Measurements from ENCODE around the gene PNP. TPM values are rescaled to one million over a fixed set of nuclear protein-coding genes. Genes with fewer than 3 reads are reported as not detected.

The PNP gene
- total RNA-seq, 2 experiments from 2014 or later = 120 to 128 TPM

- H3K4me2 ChIP-seq (ENCODE audit: low read length) = no peak overlapping the region
- H3K4me3 ChIP-seq (ENCODE audit: low read depth, low read length, poor library complexity, severe bottlenecking) = no peak overlapping the region
- H4K20me1 ChIP-seq (ENCODE audit: insufficient read depth, low read length) = no peaks in the 10 kb centered on the region
- no peak for DNase-seq (ENCODE audit: low spot score)
- no peaks in the 10 kb centered on the region for H3K4me1 ChIP-seq (ENCODE audit: insufficient read depth, low read length, poor library complexity, severe bottlenecking)
- H3K27ac ChIP-seq (ENCODE audit: low read depth, low read length, poor library complexity, severe bottlenecking) = no peak overlapping the region
- no peak for TF ChIP-seq EZH2phosphoT487 (IDR thresholded peaks at IDR 0.05; ENCODE audit: borderline replicate concordance, low read depth, low read length)
- TF ChIP-seq, protein P1, sequence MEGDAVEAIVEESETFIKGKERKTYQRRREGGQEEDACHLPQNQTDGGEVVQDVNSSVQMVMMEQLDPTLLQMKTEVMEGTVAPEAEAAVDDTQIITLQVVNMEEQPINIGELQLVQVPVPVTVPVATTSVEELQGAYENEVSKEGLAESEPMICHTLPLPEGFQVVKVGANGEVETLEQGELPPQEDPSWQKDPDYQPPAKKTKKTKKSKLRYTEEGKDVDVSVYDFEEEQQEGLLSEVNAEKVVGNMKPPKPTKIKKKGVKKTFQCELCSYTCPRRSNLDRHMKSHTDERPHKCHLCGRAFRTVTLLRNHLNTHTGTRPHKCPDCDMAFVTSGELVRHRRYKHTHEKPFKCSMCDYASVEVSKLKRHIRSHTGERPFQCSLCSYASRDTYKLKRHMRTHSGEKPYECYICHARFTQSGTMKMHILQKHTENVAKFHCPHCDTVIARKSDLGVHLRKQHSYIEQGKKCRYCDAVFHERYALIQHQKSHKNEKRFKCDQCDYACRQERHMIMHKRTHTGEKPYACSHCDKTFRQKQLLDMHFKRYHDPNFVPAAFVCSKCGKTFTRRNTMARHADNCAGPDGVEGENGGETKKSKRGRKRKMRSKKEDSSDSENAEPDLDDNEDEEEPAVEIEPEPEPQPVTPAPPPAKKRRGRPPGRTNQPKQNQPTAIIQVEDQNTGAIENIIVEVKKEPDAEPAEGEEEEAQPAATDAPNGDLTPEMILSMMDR (conservative IDR thresholded peaks at IDR 0.05; ENCODE audit: low read length) = no peak
- H3K79me2 ChIP-seq (ENCODE audit: insufficient read depth, low read depth, low read length) = no peaks in the 10 kb centered on the region
- no peak overlapping the region for H2AFZ ChIP-seq (ENCODE audit: low read length)
- POLR2A ChIA-PET = interaction anchor here (0.6 kb wide), 1 partner anchor 147 kb away, joined by 3 read pairs; no protein-coding TSS in a partner anchor
- H3K36me3 ChIP-seq (ENCODE audit: insufficient read depth, low read length) = no peaks in the 10 kb centered on the region
- intact Hi-C loops (cut with micrococcal nuclease; ENCODE audit: unreplicated experiment) = no loop called here
- no peaks in the 10 kb centered on the region for H3K9me3 ChIP-seq (ENCODE audit: low read length)
- H3K9me2 ChIP-seq (ENCODE audit: insufficient read depth, low read length) = no peaks in the 10 kb centered on the region
- no TSS peak for BruUV-seq (replicated peaks)
- CTCF ChIA-PET (ENCODE audit: unreplicated experiment) = no interaction called here
Observed at GRCh38 chr14:20493634-20494033, 24.4 kb downstream of the PNP start.

- H3K4me1 ChIP-seq (ENCODE audit: insufficient read depth, low read length, poor library complexity, severe bottlenecking) = no peaks in the 10 kb centered on the region
- ChIA-PET CTCF (ENCODE audit: unreplicated experiment) (no interaction called here), POLR2A (interaction anchor here (0.6 to 0.7 kb wide), 2 partner anchors 14 to 363 kb away, joined by 3 to 6 read pairs; no protein-coding TSS in a partner anchor)
- no peaks in the 10 kb centered on the region for H3K9me3 ChIP-seq (ENCODE audit: low read length)
- no peaks in the 10 kb centered on the region for H3K79me2 ChIP-seq (ENCODE audit: insufficient read depth, low read depth, low read length)
- no peaks in the 10 kb centered on the region for H3K36me3 ChIP-seq (ENCODE audit: insufficient read depth, low read length)
- no TSS peak for BruUV-seq (replicated peaks)
- intact Hi-C loops (cut with micrococcal nuclease; ENCODE audit: unreplicated experiment) = no loop called here
- H2AFZ ChIP-seq (ENCODE audit: low read length) = no peak overlapping the region
- H4K20me1 ChIP-seq (ENCODE audit: insufficient read depth, low read length) = no peaks in the 10 kb centered on the region
- DNase-seq (ENCODE audit: low spot score) = no peak
- H3K4me3 ChIP-seq (ENCODE audit: low read depth, low read length, poor library complexity, severe bottlenecking) = no peak overlapping the region
- no peak for TF ChIP-seq EZH2phosphoT487 (IDR thresholded peaks at IDR 0.05; ENCODE audit: borderline replicate concordance, low read depth, low read length)
- TF ChIP-seq, protein P1 (conservative IDR thresholded peaks at IDR 0.05; ENCODE audit: low read length) = no peak
- no peak overlapping the region for H3K4me2 ChIP-seq (ENCODE audit: low read length)
- no peaks in the 10 kb centered on the region for H3K9me2 ChIP-seq (ENCODE audit: insufficient read depth, low read length)
- H3K27ac ChIP-seq (ENCODE audit: low read depth, low read length, poor library complexity, severe bottlenecking) = no peak overlapping the region
Observed at GRCh38 chr14:20494935-20495766, 25.9 kb downstream of the PNP start.

DNA sequence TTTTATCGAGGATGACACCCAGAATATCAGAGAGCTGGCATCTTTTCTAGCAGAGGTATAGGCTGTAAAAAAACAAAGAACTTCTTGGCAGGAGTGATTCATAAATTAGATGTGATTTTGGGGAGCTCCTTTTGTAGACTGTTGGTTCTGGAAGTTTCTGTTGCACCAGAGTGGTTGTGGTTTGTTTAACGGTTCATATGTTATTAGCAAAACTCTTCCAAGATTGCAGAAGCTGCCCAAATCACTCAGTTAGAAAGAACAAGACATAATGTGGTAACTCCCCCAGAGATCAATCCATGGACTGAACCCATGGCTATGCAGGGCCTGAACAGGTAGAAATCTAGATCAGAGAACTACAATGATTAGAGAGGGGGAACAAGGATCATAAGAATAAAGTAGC lies 29.4 kb downstream of the PNP start:
- intact Hi-C loops (cut with micrococcal nuclease; ENCODE audit: unreplicated experiment) = no loop called here
- no peak for TF ChIP-seq EZH2phosphoT487 (IDR thresholded peaks at IDR 0.05; ENCODE audit: borderline replicate concordance, low read depth, low read length)
- TF ChIP-seq, protein P1 (conservative IDR thresholded peaks at IDR 0.05; ENCODE audit: low read length) = no peak
- no peak overlapping the region for H3K4me2 ChIP-seq (ENCODE audit: low read length)
- CTCF ChIA-PET (ENCODE audit: unreplicated experiment) = no interaction called here
- no TSS peak for BruUV-seq (replicated peaks)
- no peak overlapping the region for H3K4me3 ChIP-seq (ENCODE audit: low read depth, low read length, poor library complexity, severe bottlenecking)
- H3K79me2 ChIP-seq (ENCODE audit: insufficient read depth, low read depth, low read length) = no peaks in the 10 kb centered on the region
- no peaks in the 10 kb centered on the region for H3K36me3 ChIP-seq (ENCODE audit: insufficient read depth, low read length)
- no peak for DNase-seq (ENCODE audit: low spot score)
- H3K9me2 ChIP-seq (ENCODE audit: insufficient read depth, low read length) = no peaks in the 10 kb centered on the region
- no peak overlapping the region for H2AFZ ChIP-seq (ENCODE audit: low read length)
- H3K9me3 ChIP-seq (ENCODE audit: low read length) = no peaks in the 10 kb centered on the region
- no peaks in the 10 kb centered on the region for H4K20me1 ChIP-seq (ENCODE audit: insufficient read depth, low read length)
- POLR2A ChIA-PET = interaction anchor here (0.6 kb wide), 2 partner anchors 46 to 73 kb away, joined by 3 to 5 read pairs; no protein-coding TSS in a partner anchor
- no peak overlapping the region for H3K27ac ChIP-seq (ENCODE audit: low read depth, low read length, poor library complexity, severe bottlenecking)
- no peaks in the 10 kb centered on the region for H3K4me1 ChIP-seq (ENCODE audit: insufficient read depth, low read length, poor library complexity, severe bottlenecking)

Data from OCI-LY7 (cell line).